Astrocyte (in vitro differentiated cells and primary cell): Measurements from ENCODE around the gene CD80. TPM values are rescaled to one million over a fixed set of nuclear protein-coding genes. Genes with fewer than 3 reads are reported as not detected.

ENCODE experiments used
- DNase-seq: peaks from one replicate; pipeline ENCODE4 v3.0.0-alpha.2; 2010; ENCODE audit warnings: low read depth
- FAIRE-seq: peaks from 2 replicates; lab custom pipeline; 2011; peaks lifted over from hg19 to GRCh38; lab: Jason Lieb, UNC
- H2AFZ ChIP-seq: 2 replicates; pipeline ENCODE4 v1.6.0; 2012; ENCODE audit warnings: low read depth, low read length, inconsistent platforms
- H3K27ac ChIP-seq: 2 replicates; pipeline ENCODE4 v1.5.1; 2011; ENCODE audit warnings: low read depth, low read length, inconsistent platforms
- H3K27me3 ChIP-seq: 2 replicates; pipeline ENCODE4 v1.6.0; 2011; ENCODE audit warnings: low read length, inconsistent platforms; ENCODE audit not compliant: insufficient read depth
- H3K36me3 ChIP-seq: 2 replicates; pipeline ENCODE4 v1.5.1; 2011; ENCODE audit warnings: low read length, inconsistent platforms; ENCODE audit not compliant: insufficient read depth
- H3K4me1 ChIP-seq: 2 replicates; pipeline ENCODE4 v1.5.1; 2011; ENCODE audit warnings: low read length, inconsistent platforms; ENCODE audit not compliant: insufficient read depth
- H3K4me2 ChIP-seq: 2 replicates; pipeline ENCODE4 v1.6.0; 2012; ENCODE audit warnings: low read length, inconsistent platforms
- H3K4me3 ChIP-seq: 2 replicates; pipeline ENCODE4 v1.5.1; 2011; ENCODE audit warnings: low read depth, mild to moderate bottlenecking, low read length, inconsistent platforms; ENCODE audit not compliant: insufficient read depth
- H3K79me2 ChIP-seq: 2 replicates; pipeline ENCODE4 v1.6.0; 2012; ENCODE audit warnings: mild to moderate bottlenecking, low read length, inconsistent platforms; ENCODE audit not compliant: insufficient read depth
- H3K9ac ChIP-seq: 2 replicates; pipeline ENCODE4 v1.6.0; 2012; ENCODE audit warnings: mild to moderate bottlenecking, low read length, inconsistent platforms
- H3K9me3 ChIP-seq: 2 replicates; pipeline ENCODE4 v1.5.1; 2012; ENCODE audit warnings: low read depth, mild to moderate bottlenecking, low read length, inconsistent platforms; ENCODE audit not compliant: insufficient read depth
- H4K20me1 ChIP-seq: 2 replicates; pipeline ENCODE4 v1.6.0; 2012; ENCODE audit warnings: low read length, inconsistent platforms; ENCODE audit not compliant: insufficient read depth
- H3K27ac Mint-ChIP-seq: one replicate; pipeline ENCODE4 v1.8.0; 2021; ENCODE audit warnings: mild to moderate bottlenecking, mixed read lengths; ENCODE audit not compliant: unreplicated experiment
- H3K27me3 Mint-ChIP-seq: one replicate; pipeline ENCODE4 v1.8.0; 2021; ENCODE audit warnings: low read depth, mixed read lengths; ENCODE audit not compliant: unreplicated experiment
- H3K36me3 Mint-ChIP-seq: one replicate; pipeline ENCODE4 v1.8.0; 2021; ENCODE audit warnings: low read depth, mixed read lengths; ENCODE audit not compliant: unreplicated experiment
- H3K4me1 Mint-ChIP-seq: one replicate; pipeline ENCODE4 v1.8.0; 2021; ENCODE audit warnings: low read depth, mixed read lengths; ENCODE audit not compliant: unreplicated experiment
- H3K4me3 Mint-ChIP-seq: one replicate; pipeline ENCODE4 v1.8.0; 2021; ENCODE audit warnings: mild to moderate bottlenecking, moderate library complexity, mixed read lengths; ENCODE audit not compliant: unreplicated experiment
- H3K9me3 Mint-ChIP-seq: one replicate; pipeline ENCODE4 v1.8.0; 2021; ENCODE audit warnings: mild to moderate bottlenecking, mixed read lengths; ENCODE audit not compliant: unreplicated experiment
- CTCF ChIP-seq: IDR thresholded peaks from 2 replicates; pipeline ENCODE4 v1.5.1; 2011; ENCODE audit warnings: low read depth, mild to moderate bottlenecking, inconsistent platforms, low read length, moderate library complexity; ENCODE audit not compliant: insufficient read depth
- EZH2 ChIP-seq: IDR thresholded peaks from 2 replicates; pipeline ENCODE4 v1.6.1; 2012; ENCODE audit warnings: mild to moderate bottlenecking, low read length, inconsistent platforms; ENCODE audit not compliant: insufficient read depth
- total RNA-seq: library from RNA; stranded (reverse); gene quantifications from 2 replicates; pipeline ENCODE4 v1.2.1, GENCODE V29; 2021

CD80 gene
- total RNA-seq, 1 donor from 2014 or later, result not detected

- H3K27me3 Mint-ChIP-seq, result no peaks in the 10 kb centered on the region
Observed at GRCh38 chr3:119534296-119534695, 25.1 kb downstream of the CD80 start.

GRCh38 chr3:119531151-119531550 lies 28.3 kb downstream of the CD80 start:
- Mint-ChIP-seq H3K4me3 (no peak overlapping the region), H3K27ac (no peak overlapping the region), H3K36me3 (peaks cover 3% of the 10 kb centered on the region), H3K4me1 (peaks cover 5% of the 10 kb centered on the region), H3K27me3 (no peaks in the 10 kb centered on the region), H3K9me3 (no peaks in the 10 kb centered on the region)
- TF ChIP-seq CTCF (no peak), EZH2 (no peak)
- Histone ChIP-seq H3K4me3 (no peak overlapping the region), H3K27me3 (no peaks in the 10 kb centered on the region), H3K4me2 (no peak overlapping the region), H2AFZ (no peak overlapping the region), H3K9me3 (no peaks in the 10 kb centered on the region), H3K79me2 (no peaks in the 10 kb centered on the region), H3K27ac (no peak overlapping the region), H3K36me3 (no peaks in the 10 kb centered on the region), H4K20me1 (no peaks in the 10 kb centered on the region), H3K9ac (no peak overlapping the region), H3K4me1 (no peaks in the 10 kb centered on the region)
- FAIRE-seq (no peak), DNase-seq (no peak)

More at GRCh38 chr3:119534296-119534695, 25.1 kb downstream of the CD80 start:
- Histone ChIP-seq H3K4me1 (no peaks in the 10 kb centered on the region), H3K27me3 (no peaks in the 10 kb centered on the region), H3K4me2 (no peak overlapping the region), H4K20me1 (no peaks in the 10 kb centered on the region), H3K4me3 (no peak overlapping the region), H3K27ac (no peak overlapping the region), H3K36me3 (no peaks in the 10 kb centered on the region), H3K9ac (no peak overlapping the region), H2AFZ (no peak overlapping the region), H3K79me2 (no peaks in the 10 kb centered on the region), H3K9me3 (no peaks in the 10 kb centered on the region)
- Mint-ChIP-seq H3K36me3 (no peaks in the 10 kb centered on the region), H3K9me3 (no peaks in the 10 kb centered on the region), H3K4me1 (peaks cover 5% of the 10 kb centered on the region), H3K27ac (no peak overlapping the region), H3K4me3 (no peak overlapping the region)
- TF ChIP-seq CTCF (no peak), EZH2 (no peak)
- FAIRE-seq (no peak), DNase-seq (no peak)

- no peak overlapping the region for H3K4me2 ChIP-seq
- H3K27ac ChIP-seq, result no peak overlapping the region
- Mint-ChIP-seq H3K9me3 (no peaks in the 10 kb centered on the region), H3K4me1 (peaks cover 5% of the 10 kb centered on the region), H3K36me3 (peaks cover 3% of the 10 kb centered on the region), H3K4me3 (no peak overlapping the region), H3K27ac (no peak overlapping the region), H3K27me3 (no peaks in the 10 kb centered on the region)
- no peak overlapping the region for H3K9ac ChIP-seq
- H4K20me1 ChIP-seq, result no peaks in the 10 kb centered on the region
- H2AFZ ChIP-seq, result no peak overlapping the region
- no peaks in the 10 kb centered on the region for H3K4me1 ChIP-seq
- H3K27me3 ChIP-seq, result no peaks in the 10 kb centered on the region
- TF ChIP-seq CTCF (no peak), EZH2 (no peak)
- DNase-seq, result no peak
- no peaks in the 10 kb centered on the region for H3K79me2 ChIP-seq
- H3K36me3 ChIP-seq, result no peaks in the 10 kb centered on the region
- no peaks in the 10 kb centered on the region for H3K9me3 ChIP-seq
- H3K4me3 ChIP-seq, result no peak overlapping the region
- no peak for FAIRE-seq
Observed at GRCh38 chr3:119530456-119530855, 29.0 kb downstream of the CD80 start.
